ENCODE data around the gene PRPF38B. TPM values are rescaled to one million over a fixed set of nuclear protein-coding genes. Genes with fewer than 3 reads are reported as not detected.
A peak's percentile ranks its signal among the peaks of the same experiment; 100 is the strongest.

PRPF38B gene
- total and polyA plus RNA-seq, 2 of the 4 experiments (the other 2 are of a cell fraction), result 9.0 to 19.3 TPM

DNA sequence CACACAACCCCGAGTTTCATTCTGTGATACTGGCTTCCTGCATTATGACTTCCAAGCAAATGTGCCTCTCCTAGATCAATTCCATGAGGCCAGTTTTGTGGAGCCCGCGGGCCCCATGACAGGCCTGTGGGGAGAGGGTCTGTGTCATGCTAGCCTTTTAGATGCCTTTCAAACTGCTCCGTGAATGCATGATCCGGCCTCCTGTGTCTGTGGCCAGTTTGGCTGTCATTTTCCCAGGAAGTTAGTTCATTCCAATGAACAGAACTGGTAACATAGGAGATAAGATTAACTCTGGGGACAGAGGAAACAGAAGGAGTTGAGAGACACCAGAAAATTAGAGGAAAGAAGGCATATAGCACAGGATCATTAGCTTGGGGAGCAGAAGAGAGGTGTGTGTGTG, 23.8 kb downstream of the PRPF38B start:
- H4K8ac ChIP-seq (ENCODE audit: low read depth in 2 of 2, low read length in 2 of 2), result no peak overlapping the region
- H3K4me3 ChIP-seq (ENCODE audit: insufficient read depth, low read depth, low read length), result no peak overlapping the region
- no peak overlapping the region; the same call in 1 of the 2 replicates for H3K4ac ChIP-seq (ENCODE audit: low read depth, low read length)
- 0 out of 2 replicates have a peak, but pooled peaks cover 5% of the 10 kb centered on the region for H3K9me1 ChIP-seq (ENCODE audit: insufficient read depth, low read length)
- dilution Hi-C loops (cut with HindIII; ENCODE audit: low sequenced_read_pairs, unreplicated experiment), result no loop called here
- no peak overlapping the region for H3K27ac ChIP-seq (ENCODE audit: insufficient read depth, low read length)
- H3K4me2 ChIP-seq (ENCODE audit: low read depth, low read length), result no peak overlapping the region
- H4K5ac ChIP-seq (ENCODE audit: low read depth, low read length), result no peak overlapping the region
- H2AK9ac ChIP-seq (replicated peaks; ENCODE audit: low read depth, low read length, poor library complexity), result no peak overlapping the region
- H3K27me3 ChIP-seq (ENCODE audit: control insufficient read depth, insufficient read depth, low read length), result no peaks in the 10 kb centered on the region
- no peak overlapping the region for H2AK5ac ChIP-seq (ENCODE audit: low read depth, low read length)
- no peaks in the 10 kb centered on the region for H4K20me1 ChIP-seq (ENCODE audit: insufficient read depth, low read length)
- no peak overlapping the region for H3K9ac ChIP-seq (ENCODE audit: low read depth, low read length)
- no peak overlapping the region for H2BK15ac ChIP-seq (ENCODE audit: low read depth, low read length)
- H2AFZ ChIP-seq (replicated peaks; ENCODE audit: low read length, poor library complexity), result peak overlapping the region; percentile 35
- no peak for ATAC-seq (ENCODE audit: low read depth)
- no peak overlapping the region for H3K23ac ChIP-seq (ENCODE audit: low read depth, low read length)
- no peak overlapping the region for H4K91ac ChIP-seq (ENCODE audit: insufficient read depth, low read depth, low read length)
- BruUV-seq (replicated peaks), result no TSS peak
- H2BK120ac ChIP-seq (ENCODE audit: low read depth, low read length), result no peak overlapping the region
- H3K18ac ChIP-seq (ENCODE audit: low read depth, low read length), result no peak overlapping the region
- no peaks in the 10 kb centered on the region for H3K36me3 ChIP-seq (ENCODE audit: control insufficient read depth, insufficient read depth, low read length)
- H2BK5ac ChIP-seq (ENCODE audit: low read depth, low read length, poor library complexity, severe bottlenecking), result no peak overlapping the region
- no peak for DNase-seq
- no peak overlapping the region for H3K14ac ChIP-seq (replicated peaks; ENCODE audit: low read depth, low read length)
- peaks cover 22% of the 10 kb centered on the region for H3K4me1 ChIP-seq (ENCODE audit: control insufficient read depth, insufficient read depth, low read length)
- in situ Hi-C loops (cut with MboI; ENCODE audit: low sequenced_read_pairs), result no loop called here
- H3K9me3 ChIP-seq (ENCODE audit: control insufficient read depth, insufficient read depth, low read length), result no peaks in the 10 kb centered on the region
- no CpG with 5 or more reads among the region's 5 CpGs for WGBS, 2 experiments (ENCODE audit: extremely low coverage in 2 of 2, insufficient read length in 1 of 2)
- POLR2A ChIA-PET (ENCODE audit: unreplicated experiment), result no interaction called here
- TF ChIP-seq POLR2A (IDR thresholded peaks at IDR 0.05; ENCODE audit: low read depth, low read length), result no peak
- TF ChIP-seq MXI1 (IDR thresholded peaks at IDR 0.05; ENCODE audit: borderline replicate concordance, low read depth, low read length), result no peak
- TF ChIP-seq CHD1 (IDR thresholded peaks at IDR 0.05; ENCODE audit: low read depth, low read length), result no peak
- no peak for TF ChIP-seq FOS (IDR thresholded peaks at IDR 0.05; ENCODE audit: low read depth, low read length)
- no peak for TF ChIP-seq MAZ (IDR thresholded peaks at IDR 0.05; ENCODE audit: borderline replicate concordance, low read depth, low read length)
- TF ChIP-seq, protein P1, sequence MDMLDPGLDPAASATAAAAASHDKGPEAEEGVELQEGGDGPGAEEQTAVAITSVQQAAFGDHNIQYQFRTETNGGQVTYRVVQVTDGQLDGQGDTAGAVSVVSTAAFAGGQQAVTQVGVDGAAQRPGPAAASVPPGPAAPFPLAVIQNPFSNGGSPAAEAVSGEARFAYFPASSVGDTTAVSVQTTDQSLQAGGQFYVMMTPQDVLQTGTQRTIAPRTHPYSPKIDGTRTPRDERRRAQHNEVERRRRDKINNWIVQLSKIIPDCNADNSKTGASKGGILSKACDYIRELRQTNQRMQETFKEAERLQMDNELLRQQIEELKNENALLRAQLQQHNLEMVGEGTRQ (IDR thresholded peaks at IDR 0.05; ENCODE audit: low read depth, low read length), result no peak
- no peak for TF ChIP-seq CEBPB (IDR thresholded peaks at IDR 0.05; ENCODE audit: low read depth, low read length)
- no peak for TF ChIP-seq NFE2L2 (IDR thresholded peaks at IDR 0.05; ENCODE audit: low read depth, low read length)
- H3K79me1 ChIP-seq (ENCODE audit: low read depth in 1 of 2, low read length in 2 of 2), result no peaks in the 10 kb centered on the region; a peak in 1 of 4 replicates
- intact Hi-C loops (cut with micrococcal nuclease), result no loop called here
- no peak overlapping the region for H3K56ac ChIP-seq (ENCODE audit: extremely low read depth, insufficient read depth, low read length)
- H2BK20ac ChIP-seq (ENCODE audit: low read depth, low read length), result no peak overlapping the region
- CTCF ChIA-PET, result no interaction called here

Data from IMR-90 (cell line).